Posterior vena cava (tissue), 2 donors: ENCODE data around the gene PEMT. TPM values are rescaled to one million over a fixed set of nuclear protein-coding genes. Genes with fewer than 3 reads are reported as not detected.

Experiments used
- DNase-seq: peaks from one replicate; pipeline ENCODE4 v3.0.0-alpha.2; 2020; ENCODE audit warnings: low spot score
- intact Hi-C, 2 donors: fragments of 100-400 bp; cut with DNase I; formaldehyde crosslinking; loops; one replicate each; pipeline versions ENCODE4 v1.14.1 to v1.14.2; 2022 to 2023
- total RNA-seq, 2 donors: library from RNA; stranded (reverse); fragmentation: NEBNext Ultra II Directional; extraction: Animal tissue kit (Norgen Biotek cat#: 25700); gene quantifications; one replicate each; pipeline ENCODE4 v1.2.1, GENCODE V29; 2021
- donor health status: DM: yes; HTN: yes; CAD: no.
- donor health status: DM: yes; HTN: yes; CAD: no.

The PEMT gene
- total RNA-seq, 2 donors from 2014 or later: 25.6 to 26.0 TPM

DNA sequence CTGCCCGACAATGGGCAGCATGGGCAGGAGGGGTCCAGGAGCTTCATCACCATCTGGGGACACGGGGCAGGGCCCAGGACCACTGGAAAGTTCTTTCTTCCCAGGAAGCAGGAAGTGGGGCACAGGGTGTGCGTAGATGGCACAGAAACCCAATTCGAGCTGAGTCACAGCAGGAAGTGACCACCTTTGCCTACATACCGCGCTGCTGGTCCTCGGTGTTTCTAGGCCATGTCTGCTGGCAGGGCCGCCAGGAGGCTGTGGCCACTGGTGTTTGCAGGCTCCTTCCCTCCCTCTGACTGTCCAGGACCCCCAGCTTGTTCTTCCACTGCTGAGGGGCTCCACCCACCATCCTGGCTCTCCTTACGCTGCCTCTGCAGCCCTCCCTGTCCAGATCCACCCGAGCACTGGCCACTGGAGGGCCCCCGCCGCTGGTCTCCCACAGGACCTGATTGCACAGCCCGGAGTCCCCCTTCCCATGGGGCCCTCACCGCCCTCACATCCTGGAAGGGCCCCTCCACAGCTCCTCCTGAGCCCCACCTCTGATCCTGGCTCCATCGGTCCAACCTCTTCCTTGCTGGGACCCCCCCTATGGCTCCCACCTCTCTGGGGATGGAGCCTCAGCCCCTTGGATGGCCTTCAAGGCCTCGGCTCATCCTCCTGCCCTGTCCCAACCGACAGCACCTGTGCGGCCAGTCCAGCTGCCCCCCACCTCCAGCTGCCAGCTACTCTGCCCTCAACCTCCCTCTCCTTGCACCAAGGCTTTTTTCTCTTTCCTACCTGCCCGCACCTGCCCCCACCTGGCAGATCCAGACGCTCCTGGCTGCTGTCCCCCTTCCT is 80.8 kb downstream of the PEMT start:
- peak; percentile 65 for DNase-seq
- intact Hi-C loops: no loop called here

DNA sequence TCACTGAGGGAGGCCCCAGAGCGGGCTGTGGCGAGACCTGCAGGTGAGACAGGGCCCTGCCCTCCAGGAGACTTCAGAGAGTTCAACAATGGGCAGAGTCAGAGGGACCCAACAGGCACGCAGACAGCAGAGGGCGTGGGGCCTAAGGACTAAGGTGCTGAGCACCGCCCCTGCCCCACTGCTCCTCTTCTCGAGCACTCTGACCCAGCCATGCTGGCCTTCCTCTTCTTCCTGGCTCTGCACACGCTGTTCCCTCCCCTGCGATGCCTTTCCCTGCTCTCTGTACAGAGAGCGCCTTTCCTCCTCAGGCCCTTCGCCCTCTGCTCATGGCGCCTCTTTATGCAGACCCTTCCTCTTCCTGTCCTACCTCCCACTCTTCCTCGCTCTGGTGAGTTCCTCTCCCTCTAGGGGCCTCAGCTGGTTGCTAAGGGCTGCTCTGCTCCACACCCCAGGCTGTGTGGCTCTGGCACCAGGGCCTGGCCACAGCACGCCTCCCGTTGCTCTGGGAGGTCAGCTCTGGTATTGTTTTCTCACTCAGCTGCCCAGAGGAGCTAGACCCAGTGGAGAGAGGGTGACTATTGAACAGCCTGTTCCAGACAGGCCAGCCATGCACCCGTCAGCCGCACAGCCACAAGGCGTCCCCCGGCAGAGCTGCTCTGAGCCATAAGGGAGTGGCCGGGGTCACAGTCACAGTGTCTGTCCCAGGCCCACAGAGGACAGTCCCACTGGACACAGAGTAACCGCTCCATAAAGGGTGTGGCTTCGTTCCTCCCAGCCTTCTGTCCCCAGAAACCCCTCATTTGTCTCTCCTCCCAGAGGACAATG is 81.7 kb downstream of the PEMT start:
- intact Hi-C loops: no loop called here
- peak; percentile 67 for DNase-seq

DNA sequence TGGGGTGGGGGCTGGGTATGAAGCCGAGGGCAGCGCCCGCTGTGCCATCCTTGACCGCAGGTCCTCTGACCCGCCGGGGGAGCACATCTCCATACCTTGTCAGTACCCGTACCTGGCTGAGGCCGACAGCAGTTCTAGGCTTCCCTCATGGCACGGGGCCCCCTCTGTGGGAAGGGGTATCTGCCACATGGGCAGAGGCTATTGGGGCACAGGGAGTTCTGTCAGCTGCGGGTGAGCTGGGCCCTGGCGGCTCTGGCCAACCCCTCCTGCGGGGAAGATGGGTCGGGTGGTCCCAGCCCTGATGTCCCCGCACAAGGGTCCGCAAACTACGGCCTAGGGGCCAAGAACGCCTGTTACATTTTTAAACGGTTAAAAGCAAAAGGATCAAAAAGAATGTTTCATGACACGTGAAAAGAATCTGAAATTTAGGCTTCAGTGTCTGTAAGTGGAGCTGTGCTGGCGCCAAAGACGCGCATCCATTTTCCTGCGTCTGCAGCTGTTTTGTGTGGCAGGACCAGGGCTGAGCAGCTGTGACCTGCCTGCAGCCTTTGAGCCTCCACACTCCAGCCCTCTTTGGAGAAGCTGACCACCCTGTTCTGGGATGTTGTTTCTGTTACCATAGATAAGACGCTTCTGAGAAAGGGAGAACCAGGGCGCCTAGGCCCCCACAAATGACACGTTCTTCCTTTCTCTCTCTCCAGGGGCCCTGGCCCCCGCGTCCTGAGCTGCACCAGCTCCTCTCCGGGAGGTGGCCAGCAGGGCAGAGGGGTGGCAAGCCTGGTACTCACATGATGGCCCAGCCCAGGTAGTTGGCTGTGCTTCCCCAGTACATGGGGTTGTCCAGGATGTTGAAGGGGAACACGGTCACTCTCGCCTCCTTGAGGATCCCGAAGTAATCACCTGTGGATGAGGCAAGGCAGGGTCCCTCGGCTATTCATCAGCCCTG is 82.6 kb downstream of the PEMT start:
- intact Hi-C loops: no loop called here
- peak; percentile 76 for DNase-seq

DNA sequence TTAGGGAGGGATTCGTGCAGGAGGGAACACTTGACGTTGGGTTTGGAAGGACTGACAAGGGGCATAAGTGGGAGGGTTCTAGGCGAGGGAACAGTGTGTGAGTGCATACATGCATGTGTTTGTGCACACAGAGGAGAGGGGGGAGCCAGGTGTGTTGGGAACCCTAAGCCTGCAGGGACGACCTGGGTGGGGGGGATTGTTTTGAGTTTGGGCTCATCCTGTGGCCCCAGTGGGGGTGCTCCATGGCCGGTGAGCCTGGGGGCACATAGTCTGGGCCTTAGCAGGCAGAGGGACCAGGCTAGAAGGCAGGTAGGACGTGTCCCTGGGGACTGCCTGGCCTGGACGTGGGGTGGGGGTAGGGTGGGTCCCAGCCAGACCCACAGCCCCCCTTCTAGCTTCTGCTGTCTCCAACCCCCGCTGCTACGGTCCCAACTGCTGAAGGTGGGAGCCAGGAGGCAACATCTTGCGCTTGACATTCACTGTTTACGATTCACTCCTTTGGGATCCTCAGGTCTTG is 83.4 kb downstream of the PEMT start:
- intact Hi-C loops: no loop called here
- DNase-seq: peak; percentile 36

DNA sequence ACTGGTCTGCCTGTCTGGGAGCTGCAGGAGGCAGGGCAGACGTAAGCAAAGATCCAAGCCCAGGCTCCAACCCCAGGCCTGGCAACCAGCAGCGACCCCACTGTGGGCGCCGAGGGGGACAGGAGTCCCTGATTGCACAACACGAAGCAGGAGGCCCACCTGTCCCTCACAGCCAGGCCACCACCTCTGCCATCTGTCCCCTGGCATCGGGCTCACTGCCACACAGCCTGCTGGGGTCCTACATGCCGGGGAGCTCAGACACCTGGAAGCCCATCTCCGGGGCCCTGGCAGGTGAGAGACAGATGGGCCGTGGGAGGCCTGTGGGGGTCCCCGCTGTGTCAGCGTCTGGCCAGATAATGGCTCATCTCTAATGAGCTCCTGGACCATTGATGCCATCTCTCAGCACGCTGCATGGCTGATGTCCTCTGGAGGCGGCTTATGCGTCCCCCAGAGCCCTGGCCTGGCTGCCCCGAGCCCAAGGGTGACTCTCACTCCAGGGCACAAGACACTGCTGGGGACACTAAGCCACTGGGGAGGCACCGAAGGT is 84.0 kb downstream of the PEMT start:
- peak; percentile 66 for DNase-seq

DNA sequence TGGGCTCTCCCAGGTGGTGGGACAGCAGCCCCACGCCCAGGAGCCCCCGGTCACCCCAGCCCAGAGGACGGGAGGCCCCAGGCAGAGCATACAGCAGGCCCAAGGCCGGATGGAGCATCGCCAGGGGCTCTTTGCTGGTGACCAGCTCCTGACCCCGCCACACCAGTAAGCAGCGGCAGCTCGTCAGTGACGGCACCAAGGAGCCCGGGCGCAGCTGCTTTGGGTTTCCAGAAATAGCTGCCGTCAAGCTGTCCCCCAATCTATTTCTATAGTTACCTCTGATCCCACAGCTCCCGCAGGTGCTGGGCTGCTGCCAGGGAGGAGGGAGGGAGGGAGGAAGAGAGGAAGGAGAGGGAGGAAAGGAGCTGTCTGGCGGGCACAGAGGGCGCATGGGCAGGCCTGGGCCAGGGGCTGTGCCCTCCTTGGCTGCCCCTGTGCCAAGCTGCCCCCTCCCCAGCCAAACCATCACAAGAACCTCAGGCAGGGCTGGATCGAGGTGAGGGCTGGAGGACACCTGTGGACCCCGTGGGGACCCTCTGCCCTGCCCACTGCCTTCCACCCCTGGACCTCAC is 84.5 kb downstream of the PEMT start:
- DNase-seq: peak; percentile 85
- intact Hi-C loops: no loop called here

More for the DNA sequence above, 84.0 kb downstream of the PEMT start:
- intact Hi-C loops: no loop called here

DNA sequence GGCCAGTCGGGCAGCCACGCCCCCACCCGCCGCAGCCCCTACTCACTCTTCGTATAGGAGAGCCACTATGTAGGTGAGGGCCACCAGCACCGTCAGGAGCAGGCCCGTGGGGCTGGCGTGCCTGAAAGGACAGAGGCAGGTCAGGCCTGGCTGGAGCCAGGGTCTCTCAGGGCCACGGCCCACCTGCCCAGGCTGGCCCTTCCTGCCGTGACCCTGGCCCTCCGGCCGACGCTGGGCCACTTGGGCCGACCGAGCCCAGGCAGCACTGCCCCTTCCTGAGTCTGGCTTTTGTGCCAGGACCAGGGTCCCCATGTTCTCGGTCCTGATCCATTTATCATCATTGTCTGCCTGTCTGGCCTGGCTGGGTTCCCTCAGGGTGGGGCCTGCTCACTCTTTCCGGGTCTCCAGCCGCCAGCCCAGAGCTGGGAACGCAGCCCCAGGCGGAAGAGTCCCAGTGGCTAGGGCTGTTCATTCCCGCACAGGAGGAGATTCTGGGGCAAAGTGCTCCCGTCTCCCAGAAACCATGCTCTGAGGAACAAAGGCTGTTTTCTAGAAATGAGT is 85.2 kb downstream of the PEMT start:
- intact Hi-C loops: no loop called here
- peak; percentile 81 for DNase-seq

DNA sequence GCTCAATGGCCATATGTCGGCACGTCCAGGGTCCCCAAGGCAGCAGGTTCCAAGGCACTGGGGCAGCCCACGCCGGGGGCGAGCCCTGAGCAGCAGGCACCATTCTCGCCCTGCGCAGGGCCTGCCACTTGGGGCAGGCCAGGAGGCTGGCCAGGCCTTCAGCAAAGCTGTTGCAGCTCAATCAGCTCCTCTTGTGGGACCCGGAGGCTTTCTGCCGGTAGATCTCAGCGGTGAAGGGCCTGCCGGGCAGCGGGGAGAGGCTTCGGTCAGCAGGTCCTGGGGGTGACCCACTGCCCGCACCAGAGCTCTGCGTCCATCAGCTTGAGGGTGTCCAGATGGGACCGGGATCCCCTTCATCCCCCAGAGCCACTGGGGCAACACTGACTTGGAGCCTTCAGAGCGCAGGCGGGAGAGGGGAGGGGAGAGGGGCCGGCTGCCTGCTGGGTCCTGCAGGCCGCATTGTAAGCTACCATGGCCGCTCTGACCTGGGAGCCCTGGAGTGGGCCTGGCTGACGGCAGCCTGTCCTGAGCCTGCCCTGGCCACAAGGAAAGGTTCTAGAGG is 85.8 kb downstream of the PEMT start:
- intact Hi-C loops: no loop called here

DNA sequence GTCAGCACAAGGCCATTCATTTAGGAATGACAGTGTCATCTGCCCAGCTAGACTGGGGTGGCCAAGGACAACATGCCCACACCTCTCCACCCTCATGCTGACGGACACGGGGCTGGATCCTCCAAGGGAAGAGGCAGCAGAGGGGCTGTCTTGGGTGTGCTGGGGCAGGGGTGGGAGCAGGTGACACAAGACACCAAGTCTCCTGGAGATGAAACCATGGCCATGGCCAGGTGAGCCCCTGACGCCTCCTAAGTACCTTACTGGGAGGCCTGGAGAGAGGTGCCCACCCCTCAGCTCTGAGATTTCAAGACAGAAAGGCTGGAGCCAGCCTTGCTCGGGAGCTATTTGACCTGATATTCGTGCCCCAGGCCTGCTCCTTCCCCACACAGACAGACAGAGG is 86.4 kb downstream of the PEMT start:
- intact Hi-C loops: no loop called here

More for the DNA sequence above, 85.8 kb downstream of the PEMT start:
- no peak for DNase-seq

DNA sequence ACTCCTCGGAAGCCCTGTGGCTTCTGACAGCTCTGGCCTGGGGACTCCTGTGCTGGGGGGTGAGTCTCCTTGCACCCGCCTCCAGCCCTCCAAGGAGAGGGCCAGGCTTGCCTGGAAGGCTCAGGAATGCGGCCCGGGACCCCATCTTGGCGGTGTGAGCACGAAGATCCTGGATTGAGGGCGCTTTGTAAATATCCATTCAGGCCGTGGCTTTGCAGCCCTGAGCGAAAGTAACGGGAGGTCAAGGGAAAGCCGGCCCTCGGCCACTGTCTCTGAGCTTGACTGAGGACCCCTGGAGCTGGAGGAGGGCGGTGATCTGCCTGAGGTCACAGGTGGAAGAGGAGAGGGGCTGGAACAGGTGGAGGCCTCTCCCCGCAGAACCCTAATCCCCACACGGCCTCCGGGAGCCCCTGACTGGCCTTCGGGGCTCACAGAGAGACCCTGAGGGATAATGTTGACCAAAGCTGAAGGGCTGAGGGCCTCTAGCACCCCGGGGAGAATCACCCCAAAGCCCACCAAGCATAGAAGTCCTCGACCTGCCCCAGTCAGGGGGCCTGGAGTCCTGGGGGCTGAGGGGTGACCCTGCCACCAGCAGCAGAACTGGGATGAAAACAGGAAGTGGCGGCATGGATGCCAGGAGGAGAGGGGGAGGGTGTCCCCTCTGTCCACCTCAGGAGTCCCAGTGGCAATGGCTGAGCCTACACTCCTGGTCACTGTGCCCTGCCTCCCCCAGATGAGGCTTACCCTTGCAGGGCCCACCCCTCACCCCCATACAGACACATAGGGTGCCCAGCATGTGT is 87.0 kb downstream of the PEMT start:
- DNase-seq: no peak
- intact Hi-C loops: no loop called here

More for the DNA sequence above, 86.4 kb downstream of the PEMT start:
- no peak for DNase-seq

DNA sequence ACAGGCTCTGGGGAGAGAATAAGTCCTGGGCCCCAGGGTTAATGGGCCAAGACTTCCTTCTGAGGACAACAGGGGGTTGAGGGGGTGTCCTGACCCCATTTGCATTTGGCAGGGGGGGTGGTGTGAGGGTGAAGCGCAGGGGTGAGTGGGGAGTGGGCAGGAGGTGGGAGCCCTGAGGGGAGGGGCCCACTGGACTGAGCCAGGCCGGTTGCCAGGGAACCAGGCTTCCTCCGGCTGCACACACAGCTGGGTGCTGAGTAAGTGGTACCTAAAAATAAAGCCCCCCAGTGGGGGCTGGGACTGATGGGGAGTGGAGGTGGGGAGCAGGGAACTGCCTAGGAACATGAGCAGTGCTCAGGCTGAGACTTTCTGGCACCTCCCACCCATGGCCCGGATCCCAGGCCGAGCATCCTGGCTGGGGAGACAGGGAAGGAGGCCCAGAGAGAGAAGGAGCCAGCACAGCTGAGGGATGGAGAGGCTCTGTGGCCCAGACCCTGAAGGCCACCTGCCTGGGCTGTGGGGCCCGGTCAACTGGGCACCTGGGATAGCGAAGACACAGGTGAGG is 87.9 kb downstream of the PEMT start:
- no peak for DNase-seq

DNA sequence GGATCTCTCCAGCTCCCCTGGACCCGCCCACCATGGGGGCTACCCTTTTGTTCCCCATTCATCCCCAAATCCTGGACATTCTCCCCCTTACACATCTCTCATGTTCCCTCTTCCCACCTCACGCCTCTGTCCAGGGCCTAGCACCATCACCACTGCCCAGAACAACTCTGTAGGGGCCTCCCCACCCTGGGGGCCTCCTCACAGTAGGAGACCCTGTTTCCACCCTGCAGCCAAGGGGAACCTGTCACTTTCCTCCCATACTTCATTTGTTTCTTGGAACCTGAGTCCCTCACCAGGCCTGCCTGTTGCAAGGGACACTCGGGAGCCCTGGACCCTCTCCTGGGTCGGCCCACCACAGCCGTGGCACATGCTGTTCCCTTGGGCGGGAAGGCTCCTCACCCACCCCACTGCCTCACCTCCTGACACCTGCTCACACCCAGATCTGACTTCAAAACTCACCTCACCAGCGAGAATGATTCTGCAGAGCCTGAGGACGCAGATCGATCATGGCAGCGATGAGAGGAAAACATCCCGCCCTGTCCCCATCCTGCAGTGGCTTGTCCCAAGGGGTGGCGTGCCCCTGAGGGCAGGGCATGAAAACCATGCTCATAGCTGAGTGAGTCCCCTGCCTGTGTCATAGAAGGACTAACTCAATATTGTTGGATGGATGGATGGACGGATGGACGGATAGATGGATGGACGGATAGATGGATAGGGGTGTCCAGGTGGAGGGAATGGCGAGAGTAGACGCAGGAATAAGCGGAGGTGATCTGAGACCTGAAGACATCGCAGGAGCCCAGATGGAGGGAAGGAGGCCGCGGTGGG is 88.6 kb downstream of the PEMT start:
- intact Hi-C loops: no loop called here
- DNase-seq: no peak

More for the DNA sequence above, 87.9 kb downstream of the PEMT start:
- intact Hi-C loops: no loop called here

DNA sequence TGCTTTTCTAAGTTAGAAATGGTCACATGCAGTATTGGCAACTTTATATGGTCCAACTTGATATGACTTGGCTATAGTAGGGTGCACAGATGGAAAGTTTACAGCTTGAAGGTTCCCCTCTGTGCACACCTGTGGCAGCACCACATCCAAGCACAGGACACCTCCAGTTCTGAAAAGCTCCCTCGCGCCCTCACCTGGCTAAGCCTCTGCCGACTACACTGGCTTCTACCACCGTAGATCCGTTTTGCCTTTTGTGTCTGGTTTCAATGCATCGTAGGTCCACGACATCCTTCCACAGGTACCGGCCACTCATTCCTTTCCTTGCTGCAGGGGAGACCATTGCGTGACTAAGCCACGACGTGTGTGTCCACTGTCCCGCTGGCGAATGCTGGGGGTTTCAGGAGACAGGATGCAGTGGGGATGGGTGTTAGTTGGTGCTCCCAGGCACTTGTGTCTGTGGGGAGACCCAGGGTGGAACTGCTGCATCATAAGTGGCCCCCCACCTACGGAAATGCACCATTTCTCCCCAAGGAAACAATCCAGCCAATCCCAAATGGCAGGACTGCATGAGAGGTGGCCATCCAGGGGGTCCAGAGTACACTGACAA is 90.4 kb downstream of the PEMT start:
- intact Hi-C loops: no loop called here
- no peak for DNase-seq

DNA sequence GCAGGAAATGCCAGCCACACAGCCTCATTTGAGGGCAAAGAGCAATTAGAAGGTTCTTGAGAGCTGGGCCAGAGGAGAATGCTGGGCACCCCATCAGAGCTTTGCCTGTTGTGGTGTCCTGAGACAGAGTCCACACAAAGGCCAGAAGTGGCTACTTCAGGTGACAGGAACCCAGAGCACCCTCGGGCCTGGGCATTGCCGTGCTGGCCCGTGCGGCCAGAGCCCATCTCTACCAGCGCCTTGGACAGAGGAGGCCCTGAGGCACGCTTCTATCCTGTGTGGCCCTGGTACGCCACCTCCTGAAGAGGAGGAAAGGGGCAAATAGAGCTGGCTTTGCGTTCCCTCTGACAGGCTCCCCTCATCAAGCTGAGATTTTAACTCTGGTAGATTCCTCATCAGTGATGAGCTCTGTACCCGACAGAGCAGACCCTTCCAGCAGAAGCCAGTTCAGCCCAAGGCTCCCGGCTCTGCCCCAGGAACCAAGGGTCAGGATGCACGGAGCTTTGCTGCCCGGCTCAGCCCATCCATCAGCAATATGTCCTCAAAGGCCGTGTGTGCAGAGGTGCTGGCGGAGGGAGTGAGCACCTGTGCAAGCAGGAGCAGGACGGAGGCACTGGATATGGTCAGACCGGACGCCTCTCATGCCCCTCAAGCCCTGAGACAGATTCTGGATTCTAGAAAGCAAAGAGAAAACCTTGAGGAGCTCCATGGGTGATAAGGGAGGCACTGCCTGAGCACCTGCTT is 91.9 kb downstream of the PEMT start:
- intact Hi-C loops: loop anchor here (10.0 kb wide), 4 partner anchors 85 to 145 kb away; no protein-coding TSS in a partner anchor

More for the DNA sequence above, 91.9 kb downstream of the PEMT start:
- DNase-seq: peak; percentile 64
